HepG2 (cell line): ENCODE measurements around the gene C14orf93. TPM values are rescaled to one million over a fixed set of nuclear protein-coding genes. Genes with fewer than 3 reads are reported as not detected.
A peak's percentile ranks its signal among the peaks of the same experiment; 100 is the strongest.

Source experiments
- CC2D1A ChIP-seq: sonication (generic); formaldehyde crosslinking; IDR thresholded peaks from 2 replicates; pipeline ENCODE4 v1.8.1; 2023; ENCODE audit warnings: mild to moderate bottlenecking, missing genetic modification reagents
- FOXA3 ChIP-seq: IDR thresholded peaks from 2 replicates; pipeline ENCODE4 v1.6.1; 2016; ENCODE audit warnings: missing genetic modification reagents, missing compliant biosample characterization
- HNRNPL ChIP-seq: fragments of 200-400 bp; formaldehyde crosslinking; IDR thresholded peaks from 2 replicates; pipeline ENCODE4 v1.6.1; 2017; ENCODE audit warnings: mild to moderate bottlenecking, low read depth, low read length
- MZF1 ChIP-seq: sonication (generic); formaldehyde crosslinking; IDR thresholded peaks from 2 replicates; pipeline ENCODE4 v1.8.1; 2023; ENCODE audit warnings: mild to moderate bottlenecking, missing genetic modification reagents, borderline replicate concordance
- NFAT5 ChIP-seq: sonication (generic); formaldehyde crosslinking; IDR thresholded peaks from 2 replicates; pipeline ENCODE4 v1.4.0; 2020; ENCODE audit warnings: missing genetic modification reagents
- NFIC ChIP-seq: IDR thresholded peaks from 2 replicates; pipeline ENCODE4 v1.6.1; 2012; ENCODE audit warnings: mild to moderate bottlenecking, low read length, inconsistent platforms
- RFX1 ChIP-seq: fragments of 450-650 bp; IDR thresholded peaks from 2 replicates; pipeline ENCODE4 v1.6.1; 2017
- SKI ChIP-seq: fragments of 450-650 bp; IDR thresholded peaks from one replicate; pipeline ENCODE4 v1.6.1; 2018; ENCODE audit warnings: mild to moderate bottlenecking; ENCODE audit not compliant: partially characterized antibody
- SMAD9 ChIP-seq: sonication (generic); formaldehyde crosslinking; IDR thresholded peaks from 2 replicates; pipeline ENCODE4 v1.5.1; 2020; ENCODE audit warnings: mild to moderate bottlenecking, missing genetic modification reagents
- ZBTB4 ChIP-seq: sonication (generic); formaldehyde crosslinking; IDR thresholded peaks from 2 replicates; pipeline ENCODE4 v1.4.0; 2020; ENCODE audit warnings: missing genetic modification reagents, mild to moderate bottlenecking, borderline replicate concordance
- ZNF331 ChIP-seq: sonication (generic); formaldehyde crosslinking; IDR thresholded peaks from 2 replicates; pipeline ENCODE4 v1.4.0; 2020; ENCODE audit warnings: missing genetic modification reagents
- ZNF691 ChIP-seq: sonication (generic); formaldehyde crosslinking; IDR thresholded peaks from 2 replicates; pipeline ENCODE4 v1.4.0; 2020; ENCODE audit warnings: missing genetic modification reagents, low read depth, mild to moderate bottlenecking, borderline replicate concordance
- polyA plus RNA-seq, 8 experiments: library from polyadenylated mRNA; depleted of rRNA in 3 of 8; stranded (reverse) in 7 of 8; unstranded in 1 of 8; fragments of >200 nt; fragmentation: Illumina TruSeq in 4 of 8; extraction: Trizol in 4 of 8; gene quantifications; 2 replicates each; pipeline versions ENCODE4 v1.2.1 to v1.2.3, GENCODE V29; 2011 to 2016; ENCODE audit warnings: low read depth in 4 of 8, missing spikeins in 1 of 8, mixed read lengths in 1 of 8; ENCODE audit not compliant: insufficient read depth in 1 of 8
- total RNA-seq, 5 experiments: library from RNA; depleted of rRNA; stranded (reverse); fragments of >200 nt; fragmentation: Illumina TruSeq; extraction: Trizol; gene quantifications; 2 replicates each; pipeline ENCODE4 v1.2.3, GENCODE V29; 2016; ENCODE audit warnings: low read depth in 1 of 5
- TF ChIP-seq, protein P1 (sequence below): IDR thresholded peaks from 2 replicates; pipeline ENCODE4 v1.6.1; 2016; ENCODE audit warnings: missing compliant biosample characterization, missing genetic modification reagents, borderline replicate concordance
- TF ChIP-seq, protein P2 (sequence below): IDR thresholded peaks from 2 replicates; pipeline ENCODE4 v1.6.1; 2016; ENCODE audit warnings: low read depth, borderline replicate concordance
- TF ChIP-seq, protein P3 (sequence below): sonication (generic); formaldehyde crosslinking; IDR thresholded peaks from 2 replicates; pipeline ENCODE4 v1.4.0; 2020; ENCODE audit warnings: mild to moderate bottlenecking, missing genetic modification reagents

Gene C14orf93
- total and polyA plus RNA-seq, 2 of the 13 experiments (the other 11 are each of a cell fraction or from before 2014, with no cell fraction given), result 11.4 to 22.5 TPM

GRCh38 chr14:22978981-22979671, 30.8 kb downstream of the C14orf93 start (continued):
- TF ChIP-seq, protein P1, sequence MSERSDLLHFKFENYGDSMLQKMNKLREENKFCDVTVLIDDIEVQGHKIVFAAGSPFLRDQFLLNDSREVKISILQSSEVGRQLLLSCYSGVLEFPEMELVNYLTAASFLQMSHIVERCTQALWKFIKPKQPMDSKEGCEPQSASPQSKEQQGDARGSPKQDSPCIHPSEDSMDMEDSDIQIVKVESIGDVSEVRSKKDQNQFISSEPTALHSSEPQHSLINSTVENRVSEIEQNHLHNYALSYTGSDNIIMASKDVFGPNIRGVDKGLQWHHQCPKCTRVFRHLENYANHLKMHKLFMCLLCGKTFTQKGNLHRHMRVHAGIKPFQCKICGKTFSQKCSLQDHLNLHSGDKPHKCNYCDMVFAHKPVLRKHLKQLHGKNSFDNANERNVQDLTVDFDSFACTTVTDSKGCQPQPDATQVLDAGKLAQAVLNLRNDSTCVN (CRISPR knock-in tag), result peak; percentile 45; the same call in 1 of the 2 replicates
- TF ChIP-seq MZF1 (CRISPR knock-in tag) (peak; percentile 62; the same call in 1 of the 2 replicates), ZNF331 (CRISPR knock-in tag) (0 out of 2 replicates have a peak, but pooled peaks have one; percentile 34), FOXA3 (CRISPR knock-in tag) (peak; percentile 43), RFX1 (no peak), SKI (peak; percentile 6), NFIC (no peak), ZBTB4 (CRISPR knock-in tag) (0 out of 2 replicates have a peak, but pooled peaks have one; percentile 32), SMAD9 (CRISPR knock-in tag) (0 out of 2 replicates have a peak, but pooled peaks have one; percentile 30), ZNF691 (peak; percentile 86; the same call in 1 of the 2 replicates), CC2D1A (CRISPR knock-in tag) (no peak), HNRNPL (peak; percentile 90; the same call in 1 of the 2 replicates), NFAT5 (no peak)
- TF ChIP-seq, protein P2, sequence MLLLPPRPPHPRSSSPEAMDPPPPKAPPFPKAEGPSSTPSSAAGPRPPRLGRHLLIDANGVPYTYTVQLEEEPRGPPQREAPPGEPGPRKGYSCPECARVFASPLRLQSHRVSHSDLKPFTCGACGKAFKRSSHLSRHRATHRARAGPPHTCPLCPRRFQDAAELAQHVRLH (CRISPR knock-in tag), result 0 out of 2 replicates have a peak, but pooled peaks have one; percentile 44
- TF ChIP-seq, protein P3, sequence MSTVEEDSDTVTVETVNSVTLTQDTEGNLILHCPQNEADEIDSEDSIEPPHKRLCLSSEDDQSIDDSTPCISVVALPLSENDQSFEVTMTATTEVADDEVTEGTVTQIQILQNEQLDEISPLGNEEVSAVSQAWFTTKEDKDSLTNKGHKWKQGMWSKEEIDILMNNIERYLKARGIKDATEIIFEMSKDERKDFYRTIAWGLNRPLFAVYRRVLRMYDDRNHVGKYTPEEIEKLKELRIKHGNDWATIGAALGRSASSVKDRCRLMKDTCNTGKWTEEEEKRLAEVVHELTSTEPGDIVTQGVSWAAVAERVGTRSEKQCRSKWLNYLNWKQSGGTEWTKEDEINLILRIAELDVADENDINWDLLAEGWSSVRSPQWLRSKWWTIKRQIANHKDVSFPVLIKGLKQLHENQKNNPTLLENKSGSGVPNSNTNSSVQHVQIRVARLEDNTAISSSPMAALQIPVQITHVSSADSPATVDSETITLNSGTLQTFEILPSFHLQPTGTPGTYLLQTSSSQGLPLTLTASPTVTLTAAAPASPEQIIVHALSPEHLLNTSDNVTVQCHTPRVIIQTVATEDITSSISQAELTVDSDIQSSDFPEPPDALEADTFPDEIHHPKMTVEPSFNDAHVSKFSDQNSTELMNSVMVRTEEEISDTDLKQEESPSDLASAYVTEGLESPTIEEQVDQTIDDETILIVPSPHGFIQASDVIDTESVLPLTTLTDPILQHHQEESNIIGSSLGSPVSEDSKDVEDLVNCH (CRISPR knock-in tag), result no peak
